Testis (tissue), 2 donors: Measurements from ENCODE around the gene GPRC5C.

Experiments
- POLR2A ChIP-seq: fragments of 450-650 bp; IDR thresholded peaks from one replicate; pipeline ENCODE4 v1.6.1; 2017; ENCODE audit warnings: antibody characterized with exemption, mild to moderate bottlenecking, moderate library complexity
- TF ChIP-seq, protein P1 (sequence below), 3 experiments: fragments of 450-650 bp in 2 of 3; fragments of 200-600 bp in 1 of 3; sonication (generic) in 1 of 3; IDR thresholded peaks; one replicate each; pipeline ENCODE4 v1.5.1; 2016 to 2019; ENCODE audit warnings: antibody characterized with exemption in 3 of 3, mild to moderate bottlenecking in 2 of 3, moderate library complexity in 1 of 3

DNA sequence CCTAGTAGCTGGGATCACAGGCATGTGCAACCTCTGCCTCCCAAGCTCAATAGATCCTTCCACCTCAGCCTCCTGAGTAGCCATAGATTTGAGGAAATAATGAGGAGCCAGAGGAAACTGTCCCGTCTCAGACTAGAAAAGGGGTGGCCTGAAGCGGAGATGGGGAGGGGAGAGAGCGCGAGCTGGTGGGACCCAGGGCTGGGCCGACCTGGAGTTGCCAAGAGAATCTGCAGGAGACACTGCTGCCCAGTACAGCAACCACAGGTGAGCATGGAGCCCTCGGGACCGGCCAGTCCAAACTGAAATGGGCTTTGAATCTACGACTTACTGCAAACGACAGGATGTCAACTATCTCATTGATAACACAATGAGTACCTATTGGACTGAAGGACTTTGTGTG lies 58.8 kb downstream of the GPRC5C start:
- no peak for TF ChIP-seq POLR2A
- TF ChIP-seq, protein P1, sequence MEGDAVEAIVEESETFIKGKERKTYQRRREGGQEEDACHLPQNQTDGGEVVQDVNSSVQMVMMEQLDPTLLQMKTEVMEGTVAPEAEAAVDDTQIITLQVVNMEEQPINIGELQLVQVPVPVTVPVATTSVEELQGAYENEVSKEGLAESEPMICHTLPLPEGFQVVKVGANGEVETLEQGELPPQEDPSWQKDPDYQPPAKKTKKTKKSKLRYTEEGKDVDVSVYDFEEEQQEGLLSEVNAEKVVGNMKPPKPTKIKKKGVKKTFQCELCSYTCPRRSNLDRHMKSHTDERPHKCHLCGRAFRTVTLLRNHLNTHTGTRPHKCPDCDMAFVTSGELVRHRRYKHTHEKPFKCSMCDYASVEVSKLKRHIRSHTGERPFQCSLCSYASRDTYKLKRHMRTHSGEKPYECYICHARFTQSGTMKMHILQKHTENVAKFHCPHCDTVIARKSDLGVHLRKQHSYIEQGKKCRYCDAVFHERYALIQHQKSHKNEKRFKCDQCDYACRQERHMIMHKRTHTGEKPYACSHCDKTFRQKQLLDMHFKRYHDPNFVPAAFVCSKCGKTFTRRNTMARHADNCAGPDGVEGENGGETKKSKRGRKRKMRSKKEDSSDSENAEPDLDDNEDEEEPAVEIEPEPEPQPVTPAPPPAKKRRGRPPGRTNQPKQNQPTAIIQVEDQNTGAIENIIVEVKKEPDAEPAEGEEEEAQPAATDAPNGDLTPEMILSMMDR (IDR thresholded peaks at IDR 0.05) = no peak
